HG03139 (cell line): ENCODE data around the gene YIF1A.

Experiments
- ATAC-seq: cut with Tn5 transposase; IDR thresholded peaks from one replicate; pipeline ENCODE4 v1.9.1; 2021; ENCODE audit not compliant: unreplicated experiment

The YIF1A gene

GRCh38 chr11:66288671-66289547 is at the start of gene YIF1A:
Gene YIF1A (minus strand): TSS chr11:66289143. CDS start chr11:66288985, 158 bp downstream.
- peak; percentile 89 for ATAC-seq

GRCh38 chr11:66337103-66337899 is 48.4 kb upstream of the YIF1A start:
- ATAC-seq: no peak

- ATAC-seq: no peak
Measured at GRCh38 chr11:66336234-66337102, 47.5 kb upstream of the YIF1A start, which contains the start of gene RIN1. Gene RIN1 (minus strand): TSS chr11:66336434. CDS start chr11:66336402, 32 bp downstream.

GRCh38 chr11:66335531-66336233 is 46.7 kb upstream of the YIF1A start:
- ATAC-seq: no peak

- ATAC-seq: no peak
Measured at GRCh38 chr11:66334605-66335442, 45.9 kb upstream of the YIF1A start.

GRCh38 chr11:66333896-66334604 is 45.1 kb upstream of the YIF1A start:
- no peak for ATAC-seq

- ATAC-seq: no peak
Measured at GRCh38 chr11:66333220-66333877, 44.4 kb upstream of the YIF1A start.

GRCh38 chr11:66332371-66333219 is 43.7 kb upstream of the YIF1A start:
- no peak for ATAC-seq

- ATAC-seq: no peak
Measured at GRCh38 chr11:66331542-66332370, 42.8 kb upstream of the YIF1A start.

GRCh38 chr11:66330931-66331330 is 42.0 kb upstream of the YIF1A start:
- ATAC-seq: no peak

- no peak for ATAC-seq
Measured at GRCh38 chr11:66329165-66329673, 40.3 kb upstream of the YIF1A start.

GRCh38 chr11:66328302-66329144 is 39.6 kb upstream of the YIF1A start:
- no peak for ATAC-seq

- no peak for ATAC-seq
Measured at GRCh38 chr11:66328031-66328301, 39.0 kb upstream of the YIF1A start.

- no peak for ATAC-seq
Measured at GRCh38 chr11:66327171-66328030, 38.5 kb upstream of the YIF1A start.
